ENCODE results near the gene STAT1. TPM values are rescaled to one million over a fixed set of nuclear protein-coding genes. Genes with fewer than 3 reads are reported as not detected.

Gene STAT1
- total RNA-seq, 4 donors from 2014 or later, result 23.2 to 67.8 (median 52.2) TPM

DNA sequence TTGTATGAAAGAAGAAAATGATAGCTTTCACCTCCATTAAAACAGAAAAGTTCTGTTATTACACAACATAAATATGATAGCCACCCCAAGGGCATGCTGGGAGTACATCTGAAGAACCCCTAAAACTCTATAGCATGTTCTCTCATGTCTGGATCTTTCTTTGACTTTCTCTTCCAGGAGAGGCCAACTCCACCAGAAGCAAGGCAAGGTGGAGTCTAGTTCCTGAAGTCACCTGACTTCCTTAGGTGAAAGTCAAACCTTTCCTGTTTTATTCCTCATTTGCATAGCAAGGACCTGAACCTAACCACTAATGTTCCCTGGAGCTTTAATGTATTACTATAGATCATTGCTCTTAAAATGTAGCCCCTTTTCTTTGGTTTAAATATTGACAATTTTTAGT lies 5.7 kb downstream of the STAT1 start:
- H3K4me3 ChIP-seq, result no peak overlapping the region
- no peaks in the 10 kb centered on the region for H3K9me3 ChIP-seq
- DNase-seq, result no peak
- H3K27me3 ChIP-seq, result no peaks in the 10 kb centered on the region
- no peak overlapping the region for H3K27ac ChIP-seq
- peaks cover 0 to 54% (median 25%) of the 10 kb centered on the region in 4 donors for H3K36me3 ChIP-seq
- in situ Hi-C loops (cut with MboI; ENCODE audit: low pct_ligation_motif_present in 1 of 4, low pct_unique_long_range_greater_than_20kb in 1 of 4, low sequenced_read_pairs in 3 of 4), result loop anchor here in 1 of 4 donors (25.0 kb wide), 1 partner anchor 121 kb away; the partner anchor contains the start of gene GLS
- intact Hi-C loops (cut with DNase I; ENCODE audit: low total_unique reads), result no loop called here
- peaks cover 3 to 40% (median 17%) of the 10 kb centered on the region in 4 donors for H3K4me1 ChIP-seq
- TF ChIP-seq POLR2AphosphoS5 (IDR thresholded peaks at IDR 0.05), result no peak
- no peak for TF ChIP-seq POLR2A (IDR thresholded peaks at IDR 0.05)
- TF ChIP-seq EP300 (IDR thresholded peaks at IDR 0.05; ENCODE audit: low read depth), result no peak
- TF ChIP-seq, protein P1, sequence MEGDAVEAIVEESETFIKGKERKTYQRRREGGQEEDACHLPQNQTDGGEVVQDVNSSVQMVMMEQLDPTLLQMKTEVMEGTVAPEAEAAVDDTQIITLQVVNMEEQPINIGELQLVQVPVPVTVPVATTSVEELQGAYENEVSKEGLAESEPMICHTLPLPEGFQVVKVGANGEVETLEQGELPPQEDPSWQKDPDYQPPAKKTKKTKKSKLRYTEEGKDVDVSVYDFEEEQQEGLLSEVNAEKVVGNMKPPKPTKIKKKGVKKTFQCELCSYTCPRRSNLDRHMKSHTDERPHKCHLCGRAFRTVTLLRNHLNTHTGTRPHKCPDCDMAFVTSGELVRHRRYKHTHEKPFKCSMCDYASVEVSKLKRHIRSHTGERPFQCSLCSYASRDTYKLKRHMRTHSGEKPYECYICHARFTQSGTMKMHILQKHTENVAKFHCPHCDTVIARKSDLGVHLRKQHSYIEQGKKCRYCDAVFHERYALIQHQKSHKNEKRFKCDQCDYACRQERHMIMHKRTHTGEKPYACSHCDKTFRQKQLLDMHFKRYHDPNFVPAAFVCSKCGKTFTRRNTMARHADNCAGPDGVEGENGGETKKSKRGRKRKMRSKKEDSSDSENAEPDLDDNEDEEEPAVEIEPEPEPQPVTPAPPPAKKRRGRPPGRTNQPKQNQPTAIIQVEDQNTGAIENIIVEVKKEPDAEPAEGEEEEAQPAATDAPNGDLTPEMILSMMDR (IDR thresholded peaks at IDR 0.05), result no peak

DNA sequence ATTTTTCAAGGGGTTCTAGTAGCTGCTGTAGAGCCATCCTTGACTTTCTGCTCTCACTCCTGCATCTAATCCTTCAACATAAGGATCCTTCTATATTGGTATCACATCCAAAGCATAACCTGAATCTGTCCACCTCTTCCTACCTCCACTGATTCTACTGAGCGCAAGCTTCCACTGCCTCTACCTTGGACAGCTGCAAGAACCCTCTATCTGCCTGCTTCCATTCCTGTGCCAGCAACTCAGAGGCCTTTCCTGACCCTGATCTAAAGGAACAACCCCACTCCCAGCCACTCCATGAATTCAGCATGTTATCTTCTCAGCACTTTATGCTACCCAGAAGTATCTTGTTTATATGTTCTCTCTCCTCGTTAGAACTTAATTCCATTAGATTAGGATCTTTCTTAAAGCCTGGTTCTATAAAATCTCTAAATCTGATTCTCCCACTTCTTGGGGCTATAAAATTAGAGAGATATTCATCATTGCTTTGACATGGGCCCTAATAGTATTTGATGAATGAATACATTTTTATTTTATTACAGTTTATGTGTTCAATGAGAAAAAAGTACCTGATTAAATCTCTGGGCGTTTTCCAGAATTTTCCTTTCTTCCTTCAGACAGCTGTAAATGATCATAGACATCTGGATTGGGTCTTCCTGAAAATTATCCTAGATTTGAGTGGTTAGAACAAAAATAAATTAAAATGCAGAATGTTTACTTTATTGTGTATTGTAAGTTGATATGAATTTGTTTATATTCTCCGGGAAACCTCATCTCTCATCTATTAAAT lies 6.8 kb downstream of the STAT1 start:
- no peaks in the 10 kb centered on the region for H3K27me3 ChIP-seq
- in situ Hi-C loops (cut with MboI; ENCODE audit: low pct_ligation_motif_present in 1 of 4, low pct_unique_long_range_greater_than_20kb in 1 of 4, low sequenced_read_pairs in 3 of 4) (loop anchor here in 1 of 4 donors (25.0 kb wide), 1 partner anchor 120 kb away; the partner anchor contains the start of gene GLS), intact Hi-C loops (cut with DNase I; ENCODE audit: low total_unique reads) (no loop called here)
- peaks cover 0 to 29% (median 8%) of the 10 kb centered on the region in 4 donors for H3K4me1 ChIP-seq
- peaks cover 0 to 64% (median 30%) of the 10 kb centered on the region in 4 donors for H3K36me3 ChIP-seq
- no peak for DNase-seq
- no peak overlapping the region for H3K27ac ChIP-seq
- no peaks in the 10 kb centered on the region for H3K9me3 ChIP-seq
- TF ChIP-seq POLR2AphosphoS5 (IDR thresholded peaks at IDR 0.05) (no peak), POLR2A (IDR thresholded peaks at IDR 0.05) (no peak), EP300 (IDR thresholded peaks at IDR 0.05; ENCODE audit: low read depth) (no peak)
- TF ChIP-seq, protein P1 (IDR thresholded peaks at IDR 0.05), result no peak
- 80 to 81% methylated on average over 3 to 4 of the region's 4 CpGs for WGBS, 2 donors (ENCODE audit: low coverage in 1 of 2)
- no peak overlapping the region for H3K4me3 ChIP-seq

DNA sequence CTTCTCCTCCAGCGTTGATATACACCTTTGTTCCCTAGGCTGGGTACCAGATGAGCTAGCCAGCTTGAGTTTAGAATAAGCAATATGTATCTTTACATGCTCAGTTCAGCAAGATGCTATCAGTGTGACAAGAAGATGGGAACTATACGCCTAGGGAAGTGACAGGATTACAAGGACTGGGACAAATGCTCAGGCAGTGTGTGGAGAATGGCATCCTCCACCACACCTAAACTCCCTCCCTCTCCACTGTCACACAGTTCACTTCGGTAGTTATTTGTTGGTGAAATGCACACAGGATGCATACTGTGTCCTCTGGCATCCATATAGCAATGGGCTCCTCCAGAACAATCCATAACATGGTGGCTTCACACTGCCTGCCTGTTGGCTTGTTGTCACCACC lies 7.7 kb downstream of the STAT1 start:
- 96 to 100% methylated on average over 1 to 3 of the region's 3 CpGs for WGBS, 2 donors (ENCODE audit: low coverage in 1 of 2)
- Histone ChIP-seq H3K27me3 (no peaks in the 10 kb centered on the region), H3K4me1 (peaks cover 0 to 20% (median 1%) of the 10 kb centered on the region in 4 donors), H3K36me3 (peaks cover 0 to 71% (median 30%) of the 10 kb centered on the region in 4 donors), H3K9me3 (no peaks in the 10 kb centered on the region), H3K4me3 (no peak overlapping the region), H3K27ac (no peak overlapping the region)
- no peak for DNase-seq
- in situ Hi-C loops (cut with MboI; ENCODE audit: low pct_ligation_motif_present in 1 of 4, low pct_unique_long_range_greater_than_20kb in 1 of 4, low sequenced_read_pairs in 3 of 4), result loop anchor here in 1 of 4 donors (25.0 kb wide), 1 partner anchor 119 kb away; the partner anchor contains the start of gene GLS
- intact Hi-C loops (cut with DNase I; ENCODE audit: low total_unique reads), result no loop called here
- TF ChIP-seq POLR2A (IDR thresholded peaks at IDR 0.05), result no peak
- TF ChIP-seq, protein P1 (IDR thresholded peaks at IDR 0.05), result no peak
- TF ChIP-seq POLR2AphosphoS5 (IDR thresholded peaks at IDR 0.05), result no peak
- no peak for TF ChIP-seq EP300 (IDR thresholded peaks at IDR 0.05; ENCODE audit: low read depth)

DNA sequence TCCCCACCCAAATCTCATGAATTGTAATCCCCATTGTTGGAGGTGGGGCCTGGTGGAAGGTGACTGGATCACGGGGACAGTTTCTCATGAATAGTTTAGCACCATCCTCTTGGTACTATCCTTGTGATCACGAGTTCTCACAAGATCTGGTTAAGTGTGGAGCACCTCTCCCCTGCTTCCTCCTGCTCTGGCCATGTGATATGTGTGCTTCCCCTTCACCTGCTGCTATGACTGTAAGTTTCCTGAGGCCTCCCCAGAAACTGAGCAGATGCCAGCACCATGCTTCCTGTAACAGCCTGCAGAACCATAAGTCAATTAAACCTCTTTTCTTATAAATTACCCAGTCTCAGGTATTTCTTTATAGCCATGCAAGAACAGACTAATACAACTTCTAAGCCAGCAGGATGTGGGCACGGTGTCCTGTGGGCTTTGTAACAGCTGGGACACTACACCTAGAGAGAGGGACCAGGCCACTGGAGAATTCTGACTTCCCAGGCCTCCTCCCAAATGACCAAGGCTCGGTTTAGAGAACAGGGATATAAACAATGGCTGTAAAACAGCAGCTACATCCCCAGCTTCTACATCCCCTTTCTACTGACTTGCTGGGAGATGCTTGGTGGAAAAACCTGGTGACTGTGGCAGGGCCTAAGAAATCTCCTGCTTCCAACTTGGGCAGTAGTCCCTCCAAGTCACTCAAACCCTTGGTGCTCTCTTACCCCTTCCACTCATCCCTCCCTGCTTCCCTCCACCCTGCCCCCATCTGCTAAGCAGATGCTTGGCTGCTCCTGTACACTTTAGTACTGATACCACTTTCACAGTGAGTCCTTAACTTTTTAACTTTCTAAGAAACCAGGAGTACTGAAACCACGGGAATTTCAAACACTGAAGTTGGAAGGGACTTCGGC lies 10.3 kb downstream of the STAT1 start:
- Histone ChIP-seq H3K9me3 (no peaks in the 10 kb centered on the region), H3K4me3 (no peak overlapping the region), H3K4me1 (peaks cover 0 to 6% (median 0%) of the 10 kb centered on the region in 4 donors), H3K27me3 (no peaks in the 10 kb centered on the region), H3K36me3 (peaks cover 0 to 83% (median 32%) of the 10 kb centered on the region in 4 donors), H3K27ac (no peak overlapping the region)
- in situ Hi-C loops (cut with MboI; ENCODE audit: low pct_ligation_motif_present in 1 of 4, low pct_unique_long_range_greater_than_20kb in 1 of 4, low sequenced_read_pairs in 3 of 4) (loop anchor here in 1 of 4 donors (25.0 kb wide), 1 partner anchor 116 kb away; the partner anchor contains the start of gene GLS), intact Hi-C loops (cut with DNase I; ENCODE audit: low total_unique reads) (no loop called here)
- 96% methylated on average over 4 to 6 of the region's 6 CpGs for WGBS, 2 donors (ENCODE audit: low coverage in 1 of 2)
- no peak for TF ChIP-seq POLR2AphosphoS5 (IDR thresholded peaks at IDR 0.05)
- no peak for DNase-seq
